Measurements from ENCODE around the gene UBAP1L. TPM values are rescaled to one million over a fixed set of nuclear protein-coding genes. Genes with fewer than 3 reads are reported as not detected.
"Not testable (repeated sequence)": the region's sequence is repeated elsewhere in the genome, so short reads cannot be mapped to it uniquely, and the experiment has no call there.

The UBAP1L gene
- polyA plus RNA-seq, 1 donor from 2014 or later = 0.26 TPM

DNA sequence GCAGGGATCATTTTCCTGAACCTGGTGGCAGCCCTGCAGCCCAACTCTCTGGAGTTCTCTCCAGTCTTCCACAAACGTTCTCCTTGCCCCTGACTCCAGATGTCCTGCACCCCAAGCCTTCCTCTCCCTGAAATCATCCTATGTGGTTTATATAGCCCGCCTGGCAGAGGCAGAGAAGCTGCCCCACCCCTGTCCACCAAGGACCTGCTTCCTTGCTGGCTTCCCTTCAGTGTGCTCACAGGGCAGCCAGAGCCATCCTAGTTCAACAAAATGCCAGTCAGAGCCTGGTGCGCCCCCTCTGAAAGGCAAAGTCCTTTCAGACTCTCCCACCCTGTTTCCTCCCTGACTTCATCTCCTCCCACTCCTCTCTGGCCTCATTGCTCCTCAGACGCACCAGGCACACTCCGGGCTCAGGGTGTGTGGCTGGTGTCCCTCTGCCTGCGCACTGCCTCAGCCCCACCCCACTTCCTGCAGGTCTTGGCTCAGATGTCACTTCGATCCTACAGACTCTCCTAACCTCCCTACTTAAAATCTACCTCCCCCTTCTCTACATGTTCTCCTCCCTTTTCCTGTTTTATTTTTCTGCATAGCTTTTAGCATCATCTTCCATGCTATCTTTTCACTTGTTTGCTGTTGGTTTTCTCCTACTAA, 32.6 kb downstream of the UBAP1L start:
- no peak overlapping the region for H3K27ac Mint-ChIP-seq
- no peaks in the 10 kb centered on the region for H3K9me3 Mint-ChIP-seq
- no peaks in the 10 kb centered on the region for H3K36me3 Mint-ChIP-seq
- H3K4me3 Mint-ChIP-seq = peak overlapping the region in 1 of 4 donors; percentile 59
- H3K4me1 Mint-ChIP-seq = peaks cover 3 to 10% (median 6%) of the 10 kb centered on the region in 3 donors
- H3K27me3 Mint-ChIP-seq = peaks cover 34% of the 10 kb centered on the region

DNA sequence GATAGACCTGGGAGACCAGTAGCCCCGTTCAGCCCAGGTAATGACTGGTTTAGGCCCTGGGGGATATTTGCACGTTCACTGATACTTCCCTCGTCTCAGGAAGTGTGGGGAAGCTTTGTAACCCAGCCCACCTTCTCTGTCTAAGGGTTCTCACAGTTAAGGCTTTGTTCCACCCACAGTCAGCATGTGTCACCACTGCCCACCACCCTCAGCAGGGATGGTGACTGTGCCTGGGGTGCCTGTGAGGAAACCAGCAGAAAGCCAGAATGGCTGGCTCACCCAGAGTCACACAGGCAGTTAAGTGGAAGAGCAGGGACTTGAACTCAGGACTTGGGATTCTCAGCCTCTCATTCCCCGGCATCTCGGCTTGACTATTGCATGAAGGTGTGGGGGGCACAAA, 33.2 kb downstream of the UBAP1L start:
- Mint-ChIP-seq H3K9me3 (no peaks in the 10 kb centered on the region), H3K4me1 (peaks cover 3 to 10% (median 6%) of the 10 kb centered on the region in 3 donors), H3K36me3 (no peaks in the 10 kb centered on the region), H3K4me3 (no peak overlapping the region), H3K27ac (no peak overlapping the region), H3K27me3 (peaks cover 34% of the 10 kb centered on the region)

DNA sequence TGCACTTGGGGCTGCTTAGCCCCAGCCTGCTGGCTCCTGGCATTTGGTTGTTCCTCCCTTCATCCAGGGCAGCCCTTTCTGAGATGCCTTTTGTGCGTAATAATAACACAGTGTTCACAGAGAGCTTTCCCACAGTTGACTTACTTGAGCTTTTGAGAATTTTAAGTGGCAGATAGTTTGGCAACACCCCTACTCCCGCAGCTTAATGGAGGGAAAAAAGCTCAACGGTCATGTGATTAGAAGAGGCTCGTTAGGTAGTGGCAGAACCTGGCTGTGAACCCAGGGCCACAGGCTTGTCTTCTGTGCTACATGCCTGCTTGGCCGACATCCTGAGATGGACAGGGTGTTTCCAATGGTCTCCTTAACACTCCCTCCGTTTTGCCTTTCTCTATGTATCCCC, 33.7 kb downstream of the UBAP1L start:
- no peak overlapping the region for H3K4me3 Mint-ChIP-seq
- H3K36me3 Mint-ChIP-seq = no peaks in the 10 kb centered on the region
- no peak overlapping the region for H3K27ac Mint-ChIP-seq
- H3K9me3 Mint-ChIP-seq = no peaks in the 10 kb centered on the region
- H3K27me3 Mint-ChIP-seq = peaks cover 37% of the 10 kb centered on the region
- peaks cover 3 to 10% (median 6%) of the 10 kb centered on the region in 3 donors for H3K4me1 Mint-ChIP-seq

DNA sequence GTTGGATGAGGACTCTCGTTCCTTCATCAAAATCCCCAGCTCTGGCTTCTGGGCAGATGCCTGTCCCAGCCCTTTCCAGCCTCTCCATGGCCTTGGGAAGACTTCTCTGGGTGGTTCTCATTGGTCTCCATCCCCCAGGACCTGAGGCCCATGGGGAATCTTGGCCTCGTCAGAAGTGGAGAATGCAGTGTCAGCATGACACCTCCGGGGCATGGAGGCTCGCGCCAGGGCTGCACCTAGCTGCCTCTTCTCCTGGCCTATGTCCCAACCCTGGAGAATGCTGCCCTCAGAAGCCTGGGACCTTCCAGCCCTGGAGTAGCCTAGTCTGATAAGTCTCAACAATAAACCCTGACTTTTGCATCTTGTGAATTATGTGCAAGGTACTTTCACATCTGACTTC, 35.4 kb downstream of the UBAP1L start:
- H3K27ac Mint-ChIP-seq = no peak overlapping the region

DNA sequence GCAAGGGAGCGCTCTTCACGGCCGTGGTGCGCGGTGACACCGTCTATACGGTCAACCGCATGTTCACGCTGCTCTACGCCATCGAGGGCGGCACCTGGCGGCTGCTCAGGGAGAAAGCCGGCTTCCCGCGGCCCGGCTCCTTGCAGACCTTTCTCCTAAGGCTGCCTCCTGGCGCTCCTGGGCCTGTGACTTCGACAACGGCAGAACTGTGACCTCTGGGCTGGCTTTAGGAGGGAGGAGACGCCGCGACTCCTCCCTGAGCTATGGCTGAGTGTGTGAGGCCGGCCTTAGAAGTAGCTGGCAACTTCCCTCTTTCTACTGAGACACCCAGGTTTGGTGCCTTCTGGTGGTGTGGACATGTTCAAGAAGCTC, 37.0 kb downstream of the UBAP1L start:
- peak overlapping the region in 2 of 4 donors; percentile 46 to 57 for H3K4me3 Mint-ChIP-seq
- peaks cover 3 to 10% (median 6%) of the 10 kb centered on the region in 3 donors for H3K4me1 Mint-ChIP-seq
- H3K9me3 Mint-ChIP-seq = no peaks in the 10 kb centered on the region
- H3K27me3 Mint-ChIP-seq = peaks cover 31% of the 10 kb centered on the region
- no peaks in the 10 kb centered on the region for H3K36me3 Mint-ChIP-seq
- peak overlapping the region in 2 of 3 donors; percentile 59 to 76 for H3K27ac Mint-ChIP-seq

More for the DNA sequence above, 35.4 kb downstream of the UBAP1L start:
- Mint-ChIP-seq H3K4me3 (no peak overlapping the region), H3K27me3 (peaks cover 38% of the 10 kb centered on the region), H3K36me3 (no peaks in the 10 kb centered on the region), H3K9me3 (no peaks in the 10 kb centered on the region), H3K4me1 (peaks cover 3 to 10% (median 6%) of the 10 kb centered on the region in 3 donors)

DNA sequence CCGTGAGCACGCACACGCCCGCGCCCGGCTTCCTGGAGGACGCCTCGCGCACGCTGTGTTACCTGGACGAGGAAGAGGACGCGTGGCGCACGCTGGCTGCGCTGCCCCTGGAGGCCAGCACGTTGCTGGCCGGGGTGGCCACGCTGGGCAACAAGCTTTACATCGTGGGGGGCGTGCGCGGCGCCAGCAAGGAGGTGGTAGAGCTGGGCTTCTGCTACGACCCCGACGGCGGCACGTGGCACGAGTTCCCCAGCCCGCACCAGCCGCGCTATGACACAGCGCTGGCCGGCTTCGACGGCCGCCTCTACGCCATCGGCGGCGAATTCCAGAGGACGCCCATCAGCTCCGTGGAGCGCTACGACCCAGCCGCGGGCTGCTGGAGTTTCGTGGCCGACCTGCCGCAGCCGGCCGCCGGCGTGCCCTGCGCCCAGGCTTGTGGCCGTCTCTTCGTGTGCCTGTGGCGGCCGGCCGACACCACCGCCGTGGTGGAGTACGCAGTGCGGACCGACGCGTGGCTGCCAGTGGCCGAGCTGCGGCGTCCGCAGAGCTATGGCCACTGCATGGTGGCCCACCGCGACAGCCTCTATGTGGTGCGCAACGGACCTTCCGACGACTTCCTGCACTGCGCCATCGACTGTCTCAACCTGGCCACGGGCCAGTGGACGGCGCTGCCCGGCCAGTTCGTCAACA, 37.6 kb downstream of the UBAP1L start:
- Mint-ChIP-seq H3K27ac (peak overlapping the region in 2 of 3 donors; percentile 59 to 76), H3K27me3 (peaks cover 26% of the 10 kb centered on the region), H3K36me3 (no peaks in the 10 kb centered on the region), H3K4me3 (peak overlapping the region in 2 of 4 donors; percentile 46 to 57), H3K9me3 (no peaks in the 10 kb centered on the region), H3K4me1 (peaks cover 3 to 6% (median 5%) of the 10 kb centered on the region in 3 donors)

DNA sequence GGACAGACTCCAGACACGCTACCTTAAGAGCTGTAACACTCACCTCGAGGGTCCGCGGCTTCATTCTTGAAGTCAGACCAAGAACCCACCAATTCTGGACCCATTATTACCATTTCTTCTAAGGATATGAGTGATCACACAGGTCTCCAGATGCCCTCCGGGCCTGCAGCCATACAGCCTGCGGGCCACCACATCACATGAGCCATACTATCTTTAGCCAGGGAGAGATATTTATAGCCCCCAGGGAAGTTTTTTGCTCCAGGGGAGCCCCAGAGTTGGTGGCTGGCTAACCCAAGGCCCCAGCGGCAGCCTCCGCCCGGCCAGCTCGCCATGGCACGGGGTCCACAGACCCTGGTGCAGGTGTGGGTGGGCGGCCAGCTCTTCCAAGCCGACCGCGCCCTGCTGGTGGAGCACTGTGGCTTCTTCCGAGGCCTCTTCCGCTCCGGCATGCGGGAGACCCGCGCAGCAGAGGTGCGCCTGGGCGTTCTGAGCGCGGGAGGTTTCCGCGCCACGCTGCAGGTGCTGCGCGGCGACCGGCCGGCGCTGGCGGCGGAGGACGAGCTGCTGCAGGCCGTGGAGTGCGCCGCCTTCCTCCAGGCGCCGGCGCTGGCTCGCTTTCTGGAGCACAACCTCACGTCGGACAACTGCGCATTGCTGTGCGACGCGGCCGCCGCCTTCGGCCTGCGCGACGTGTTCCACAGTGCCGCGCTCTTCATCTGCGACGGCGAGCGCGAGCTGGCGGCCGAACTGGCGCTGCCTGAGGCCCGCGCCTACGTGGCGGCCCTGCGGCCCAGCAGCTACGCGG, 38.3 kb downstream of the UBAP1L start, which contains the start of gene KBTBD13:
Gene KBTBD13, plus strand, starts transcription at position 261 of the 805 bp plus-strand sequence. Its CDS starts 70 bp downstream, at position 331.
- Mint-ChIP-seq H3K36me3 (no peaks in the 10 kb centered on the region), H3K27me3 (peaks cover 18% of the 10 kb centered on the region), H3K4me1 (peaks cover 3 to 6% (median 5%) of the 10 kb centered on the region in 3 donors), H3K27ac (peak within 1 kb of the TSS in 1 of 3 donors; percentile 59), H3K9me3 (peaks cover 0 to 1% (median 0%) of the 10 kb centered on the region in 3 donors), H3K4me3 (peak within 1 kb of the TSS in 2 of 4 donors; percentile 14 to 46)

DNA sequence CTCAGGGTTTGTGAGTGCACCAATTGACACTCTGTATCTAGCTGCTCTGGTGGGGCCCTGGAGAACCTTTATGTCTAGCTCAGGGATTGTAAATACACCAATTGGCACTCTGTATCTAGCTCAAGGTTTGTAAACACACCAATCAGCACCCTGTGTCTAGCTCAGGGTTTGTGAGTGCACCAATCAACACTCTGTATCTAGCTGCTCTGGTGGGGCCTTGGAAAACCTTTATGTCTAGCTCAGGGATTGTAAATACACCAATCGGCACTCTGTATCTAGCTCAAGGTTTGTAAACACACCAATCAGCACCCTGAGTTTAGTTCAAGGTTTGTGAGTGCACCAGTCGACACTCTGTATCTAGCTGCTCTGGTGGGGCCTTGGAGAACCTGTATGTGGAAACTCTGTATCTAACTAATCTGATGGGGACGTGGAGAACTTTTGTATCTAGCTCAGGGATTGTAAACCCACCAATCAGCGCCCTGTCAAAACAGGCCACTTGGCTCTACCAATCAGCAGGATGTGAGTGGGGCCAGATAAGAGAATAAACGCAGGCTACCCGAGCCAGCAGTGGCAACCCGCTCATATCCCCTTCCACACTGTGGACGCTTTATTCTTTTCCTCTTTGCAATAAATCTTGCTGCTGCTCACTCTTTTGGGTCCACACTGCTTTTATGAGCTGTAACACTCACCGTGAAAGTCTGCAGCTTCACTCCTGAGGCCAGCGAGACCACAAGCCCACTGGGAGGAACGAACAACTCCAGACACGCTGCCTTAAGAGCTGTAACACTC, 39.2 kb downstream of the UBAP1L start:
- H3K27ac Mint-ChIP-seq = peak overlapping the region in 1 of 3 donors; percentile 31
- H3K27me3 Mint-ChIP-seq = peaks cover 14% of the 10 kb centered on the region
- not testable (repeated sequence) for H3K4me1 Mint-ChIP-seq, H3K4me3 Mint-ChIP-seq, H3K36me3 Mint-ChIP-seq, H3K9me3 Mint-ChIP-seq

DNA sequence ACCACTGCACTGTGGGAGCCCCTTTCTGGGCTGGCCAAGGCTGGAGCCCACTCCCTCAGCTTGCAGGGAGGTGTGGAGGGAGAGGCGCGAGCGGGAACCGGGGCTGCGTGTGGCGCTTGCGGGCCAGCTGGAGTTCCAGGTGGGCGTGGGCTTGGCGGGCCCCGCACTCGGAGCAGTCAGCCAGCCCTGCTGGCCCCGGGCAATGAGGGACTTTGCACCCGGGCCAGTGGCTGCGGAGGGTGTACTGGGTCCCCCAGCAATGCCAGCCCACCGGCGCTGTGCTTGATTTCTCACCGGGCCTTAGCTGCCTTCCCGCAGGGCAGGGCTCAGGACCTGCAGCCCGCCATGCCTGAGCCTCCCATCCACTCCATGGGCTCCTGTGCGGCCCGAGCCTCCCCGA, 40.1 kb downstream of the UBAP1L start:
- not testable (repeated sequence) for H3K27ac Mint-ChIP-seq, H3K4me1 Mint-ChIP-seq, H3K36me3 Mint-ChIP-seq, H3K4me3 Mint-ChIP-seq, H3K9me3 Mint-ChIP-seq
- H3K27me3 Mint-ChIP-seq = peaks cover 14% of the 10 kb centered on the region

DNA sequence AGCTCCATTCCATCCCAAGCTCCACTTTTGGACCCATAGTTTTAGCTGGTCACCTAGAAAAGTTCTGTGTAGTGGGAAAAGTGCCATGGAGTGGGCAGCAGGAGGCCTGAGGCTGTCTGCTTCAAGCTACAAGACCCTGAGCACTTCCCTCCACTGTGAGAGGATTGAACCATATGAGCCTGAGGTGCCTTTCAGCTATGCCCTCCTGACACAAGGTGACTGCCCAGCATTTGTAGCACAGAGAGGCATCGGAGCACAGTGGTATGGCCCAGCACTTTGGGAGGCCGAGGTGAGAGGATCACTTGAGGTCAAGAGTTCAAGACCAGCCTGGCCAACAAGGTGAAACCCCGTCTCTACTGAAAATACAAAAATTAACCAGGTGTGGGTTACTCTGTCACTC, 42.4 kb downstream of the UBAP1L start:
- no peak overlapping the region for H3K4me3 Mint-ChIP-seq
- no peak overlapping the region for H3K27ac Mint-ChIP-seq
- H3K4me1 Mint-ChIP-seq = peaks cover 0 to 4% (median under 1%) of the 10 kb centered on the region in 3 donors
- H3K36me3 Mint-ChIP-seq = no peaks in the 10 kb centered on the region
- H3K27me3 Mint-ChIP-seq = peaks cover 12% of the 10 kb centered on the region
- peaks cover 0 to 1% (median 0%) of the 10 kb centered on the region in 3 donors for H3K9me3 Mint-ChIP-seq

DNA sequence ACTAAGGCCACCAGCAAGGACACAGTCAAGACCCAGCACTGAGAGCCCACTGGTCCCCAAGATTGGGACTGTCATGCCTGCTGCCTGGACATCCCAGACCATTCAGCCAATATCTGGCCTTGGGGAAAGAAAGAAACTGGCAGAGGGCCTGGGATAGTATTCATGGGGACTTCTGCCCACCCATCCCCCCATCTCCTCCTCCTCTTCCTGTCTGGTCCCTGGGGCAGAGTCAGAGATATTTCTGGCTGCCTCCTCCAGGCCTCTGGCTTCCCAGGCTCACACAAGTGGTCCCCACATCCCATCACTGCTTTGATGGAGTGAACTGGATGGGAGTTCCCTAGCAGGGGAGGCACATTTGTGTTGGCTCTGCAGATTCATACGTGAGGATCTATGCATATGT, 43.0 kb downstream of the UBAP1L start:
- Mint-ChIP-seq H3K36me3 (no peaks in the 10 kb centered on the region), H3K4me1 (peaks cover 0 to 6% (median 0%) of the 10 kb centered on the region in 3 donors), H3K27me3 (peaks cover 15% of the 10 kb centered on the region), H3K27ac (no peak overlapping the region), H3K9me3 (peaks cover 0 to 1% (median 0%) of the 10 kb centered on the region in 3 donors), H3K4me3 (no peak overlapping the region)

DNA sequence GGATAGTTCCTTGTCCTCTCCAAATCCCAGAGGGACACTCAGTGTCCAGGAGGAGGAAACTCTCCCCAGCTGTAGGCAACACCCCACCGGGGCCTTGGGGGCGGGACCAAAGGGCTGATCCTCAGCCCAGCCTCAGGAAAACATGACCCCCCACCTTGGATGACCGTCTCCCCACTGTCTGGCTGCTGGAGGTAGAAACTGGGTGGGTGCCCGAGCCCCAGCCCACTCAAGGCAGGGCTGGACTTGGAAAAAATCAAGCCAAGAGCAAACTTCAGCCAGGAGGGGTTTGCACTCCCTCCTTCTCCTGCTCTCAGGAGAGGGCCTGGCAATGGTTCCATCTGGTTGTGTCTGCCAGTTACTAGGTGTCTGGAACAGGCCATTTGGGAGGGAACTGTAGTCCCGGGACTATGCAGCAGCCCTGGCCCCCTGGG, 43.6 kb downstream of the UBAP1L start:
- H3K27ac Mint-ChIP-seq = no peak overlapping the region

DNA sequence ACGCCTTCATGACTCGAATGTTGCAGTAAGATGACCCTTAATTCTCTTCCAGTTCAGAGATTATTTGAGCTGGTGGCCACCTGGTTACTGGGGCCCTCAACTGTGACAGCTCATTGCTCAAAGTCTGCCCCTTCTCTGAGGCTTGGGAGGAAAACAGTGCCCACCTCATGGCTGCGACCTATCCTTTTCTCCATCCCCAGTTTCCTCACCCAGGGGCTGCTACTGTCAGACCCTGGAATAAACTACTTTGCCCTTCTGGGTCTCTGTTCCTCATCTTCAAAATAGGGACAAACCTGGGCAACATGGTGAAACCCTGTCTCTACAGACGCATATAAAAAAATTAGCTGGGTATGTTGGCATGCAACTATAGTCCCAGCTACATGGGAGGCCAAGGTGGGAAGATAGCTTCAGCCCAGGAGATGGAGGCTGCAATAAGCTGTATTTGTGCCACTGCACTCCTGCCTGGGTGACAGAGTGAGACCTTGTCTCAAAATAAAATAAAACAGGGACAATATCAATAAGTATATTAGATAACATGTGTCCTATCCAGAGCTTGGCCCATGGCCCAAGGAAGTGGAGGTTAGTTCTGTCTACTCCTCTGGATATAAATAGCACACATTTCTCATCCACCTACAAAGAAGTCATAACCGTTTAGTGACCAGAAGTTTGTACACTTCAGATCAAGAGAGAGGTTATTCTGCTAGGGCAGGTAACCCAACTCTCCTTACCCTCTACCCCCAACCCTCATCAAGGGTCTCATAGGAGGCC, 45.0 kb downstream of the UBAP1L start:
- no peak overlapping the region for H3K4me3 Mint-ChIP-seq
- peaks cover 0 to 6% (median 0%) of the 10 kb centered on the region in 3 donors for H3K4me1 Mint-ChIP-seq
- peaks cover 0 to 1% (median 0%) of the 10 kb centered on the region in 3 donors for H3K9me3 Mint-ChIP-seq
- no peaks in the 10 kb centered on the region for H3K36me3 Mint-ChIP-seq
- H3K27ac Mint-ChIP-seq = no peak overlapping the region
- H3K27me3 Mint-ChIP-seq = peaks cover 20% of the 10 kb centered on the region

More for the DNA sequence above, 43.6 kb downstream of the UBAP1L start:
- peaks cover 16% of the 10 kb centered on the region for H3K27me3 Mint-ChIP-seq
- peaks cover 0 to 6% (median 0%) of the 10 kb centered on the region in 3 donors for H3K4me1 Mint-ChIP-seq
- H3K36me3 Mint-ChIP-seq = no peaks in the 10 kb centered on the region
- H3K4me3 Mint-ChIP-seq = no peak overlapping the region
- H3K9me3 Mint-ChIP-seq = peaks cover 0 to 1% (median 0%) of the 10 kb centered on the region in 3 donors

DNA sequence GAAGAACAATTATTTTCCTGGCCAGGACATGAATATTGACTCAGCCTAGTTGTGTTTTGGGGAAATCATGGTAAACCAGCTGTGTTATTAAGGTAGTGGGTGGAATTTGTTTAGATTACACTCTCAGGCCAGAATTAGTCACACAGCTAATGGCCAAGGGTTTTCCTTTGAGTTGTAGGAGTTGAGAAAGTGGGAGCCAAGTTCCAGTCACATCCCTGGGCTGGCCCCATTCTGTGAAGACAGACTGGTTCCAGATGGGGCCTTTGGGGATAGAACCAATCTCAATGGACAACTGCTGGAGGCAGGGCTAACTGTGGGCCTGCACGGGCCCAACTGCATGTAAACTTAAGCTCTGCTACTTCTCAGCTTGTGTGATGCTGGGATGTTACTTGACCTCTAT, 45.8 kb downstream of the UBAP1L start:
- Mint-ChIP-seq H3K36me3 (no peaks in the 10 kb centered on the region), H3K27ac (no peak overlapping the region), H3K9me3 (peaks cover 0 to 1% (median 0%) of the 10 kb centered on the region in 3 donors), H3K4me3 (no peak overlapping the region), H3K27me3 (peaks cover 25% of the 10 kb centered on the region), H3K4me1 (peaks cover 0 to 6% (median 0%) of the 10 kb centered on the region in 3 donors)
